ENCODE results near the gene JUNB. TPM values are rescaled to one million over a fixed set of nuclear protein-coding genes. Genes with fewer than 3 reads are reported as not detected.

JUNB gene
- total and polyA plus RNA-seq, 2 donors, result 121 to 139 TPM

GRCh38 chr19:12790628-12791344, 500 bp upstream of the JUNB start:
- peak overlapping the region; percentile 66 to 83 for H3K4me3 ChIP-seq (ENCODE audit: low read length in 2 of 2)
- peak overlapping the region; percentile 98 for H3K27ac ChIP-seq (ENCODE audit: low read depth in 1 of 2, low read length in 1 of 2)
- no peaks in the 10 kb centered on the region for H3K9me3 ChIP-seq (ENCODE audit: control insufficient read depth in 2 of 2, insufficient read depth in 1 of 2, low read length in 1 of 2)
- no peaks in the 10 kb centered on the region for H3K36me3 ChIP-seq (ENCODE audit: control insufficient read depth in 2 of 2, insufficient read depth in 2 of 2, low read length in 1 of 2)
- DNase-seq (ENCODE audit: low read depth in 6 of 9, low spot score in 9 of 9), result peak in 1 of 9 donors; percentile 36
- H3K4me1 ChIP-seq (ENCODE audit: control insufficient read depth in 2 of 2, insufficient read depth in 2 of 2, low read length in 2 of 2), result peaks cover 10 to 56% of the 10 kb centered on the region in 2 donors
- 3% methylated on average over 22 of the region's 22 CpGs for WGBS
- H3K27me3 ChIP-seq (ENCODE audit: control insufficient read depth in 2 of 2, insufficient read depth in 1 of 2, low read length in 1 of 2), result peaks cover 14 to 19% of the 10 kb centered on the region in 2 donors

- Histone ChIP-seq H3K36me3 (ENCODE audit: control insufficient read depth in 2 of 2, insufficient read depth in 2 of 2, low read length in 1 of 2) (peaks cover 0 to 4% of the 10 kb centered on the region in 2 donors), H3K4me1 (ENCODE audit: control insufficient read depth in 2 of 2, insufficient read depth in 2 of 2, low read length in 2 of 2) (peaks cover 5 to 52% of the 10 kb centered on the region in 2 donors), H3K9me3 (ENCODE audit: control insufficient read depth in 2 of 2, insufficient read depth in 1 of 2, low read length in 1 of 2) (no peaks in the 10 kb centered on the region), H3K27me3 (ENCODE audit: control insufficient read depth in 2 of 2, insufficient read depth in 1 of 2, low read length in 1 of 2) (peaks cover 14 to 19% of the 10 kb centered on the region in 2 donors), H3K27ac (ENCODE audit: low read depth in 1 of 2, low read length in 1 of 2) (peak overlapping the region; percentile 98), H3K4me3 (ENCODE audit: low read length in 2 of 2) (peak overlapping the region; percentile 66 to 83)
- WGBS, result under 1% methylated on average over 84 of the region's 84 CpGs
- DNase-seq (ENCODE audit: low read depth in 6 of 9, low spot score in 9 of 9), result peak in 4 of 9 donors; percentile 72 to 90 (median 84)
Measured at GRCh38 chr19:12792051-12792852, 966 bp downstream of the JUNB start.

- Histone ChIP-seq H3K27me3 (ENCODE audit: control insufficient read depth in 2 of 2, insufficient read depth in 1 of 2, low read length in 1 of 2) (peaks cover 14 to 19% of the 10 kb centered on the region in 2 donors), H3K27ac (ENCODE audit: low read depth in 1 of 2, low read length in 1 of 2) (peak overlapping the region; percentile 98), H3K4me1 (ENCODE audit: control insufficient read depth in 2 of 2, insufficient read depth in 2 of 2, low read length in 2 of 2) (peaks cover 5 to 52% of the 10 kb centered on the region in 2 donors), H3K9me3 (ENCODE audit: control insufficient read depth in 2 of 2, insufficient read depth in 1 of 2, low read length in 1 of 2) (no peaks in the 10 kb centered on the region), H3K4me3 (ENCODE audit: low read length in 2 of 2) (peak overlapping the region; percentile 66 to 83), H3K36me3 (ENCODE audit: control insufficient read depth in 2 of 2, insufficient read depth in 2 of 2, low read length in 1 of 2) (peaks cover 0 to 4% of the 10 kb centered on the region in 2 donors)
- no peak for DNase-seq (ENCODE audit: low read depth in 6 of 9, low spot score in 9 of 9)
- under 1% methylated on average over 22 of the region's 22 CpGs for WGBS
Measured at GRCh38 chr19:12792853-12793289, 1.6 kb downstream of the JUNB start.

- under 1% methylated on average over 81 of the region's 81 CpGs for WGBS
- Histone ChIP-seq H3K36me3 (ENCODE audit: control insufficient read depth in 2 of 2, insufficient read depth in 2 of 2, low read length in 1 of 2) (peaks cover 0 to 4% of the 10 kb centered on the region in 2 donors), H3K27me3 (ENCODE audit: control insufficient read depth in 2 of 2, insufficient read depth in 1 of 2, low read length in 1 of 2) (peaks cover 13 to 18% of the 10 kb centered on the region in 2 donors), H3K4me1 (ENCODE audit: control insufficient read depth in 2 of 2, insufficient read depth in 2 of 2, low read length in 2 of 2) (peaks cover 5 to 46% of the 10 kb centered on the region in 2 donors), H3K4me3 (ENCODE audit: low read length in 2 of 2) (peak overlapping the region; percentile 66 to 83), H3K27ac (ENCODE audit: low read depth in 1 of 2, low read length in 1 of 2) (peak overlapping the region; percentile 96 to 98), H3K9me3 (ENCODE audit: control insufficient read depth in 2 of 2, insufficient read depth in 1 of 2, low read length in 1 of 2) (no peaks in the 10 kb centered on the region)
- DNase-seq (ENCODE audit: low read depth in 6 of 9, low spot score in 9 of 9), result peak in 8 of 9 donors; percentile 85 to 96 (median 93)
Measured at GRCh38 chr19:12793290-12794195, 2.3 kb downstream of the JUNB start.

- Histone ChIP-seq H3K27me3 (ENCODE audit: control insufficient read depth in 2 of 2, insufficient read depth in 1 of 2, low read length in 1 of 2) (peaks cover 8 to 10% of the 10 kb centered on the region in 2 donors), H3K36me3 (ENCODE audit: control insufficient read depth in 2 of 2, insufficient read depth in 2 of 2, low read length in 1 of 2) (peaks cover 0 to 6% of the 10 kb centered on the region in 2 donors), H3K4me1 (ENCODE audit: control insufficient read depth in 2 of 2, insufficient read depth in 2 of 2, low read length in 2 of 2) (peaks cover 5 to 38% of the 10 kb centered on the region in 2 donors), H3K4me3 (ENCODE audit: low read length in 2 of 2) (peak overlapping the region; percentile 13 to 83), H3K9me3 (ENCODE audit: control insufficient read depth in 2 of 2, insufficient read depth in 1 of 2, low read length in 1 of 2) (no peaks in the 10 kb centered on the region), H3K27ac (ENCODE audit: low read depth in 1 of 2, low read length in 1 of 2) (peak overlapping the region; percentile 96 to 98)
- 83% methylated on average over 7 of the region's 7 CpGs for WGBS
- DNase-seq (ENCODE audit: low read depth in 6 of 9, low spot score in 9 of 9), result no peak
Measured at GRCh38 chr19:12794196-12794941, 3.1 kb downstream of the JUNB start.

- no peak for DNase-seq (ENCODE audit: low read depth in 6 of 9, low spot score in 9 of 9)
- Histone ChIP-seq H3K27ac (ENCODE audit: low read depth in 1 of 2, low read length in 1 of 2) (no peak overlapping the region), H3K36me3 (ENCODE audit: control insufficient read depth in 2 of 2, insufficient read depth in 2 of 2, low read length in 1 of 2) (peaks cover 5 to 11% of the 10 kb centered on the region in 2 donors), H3K27me3 (ENCODE audit: control insufficient read depth in 2 of 2, insufficient read depth in 1 of 2, low read length in 1 of 2) (peaks cover 5 to 9% of the 10 kb centered on the region in 2 donors), H3K4me1 (ENCODE audit: control insufficient read depth in 2 of 2, insufficient read depth in 2 of 2, low read length in 2 of 2) (peaks cover 5 to 35% of the 10 kb centered on the region in 2 donors), H3K4me3 (ENCODE audit: low read length in 2 of 2) (no peak overlapping the region), H3K9me3 (ENCODE audit: control insufficient read depth in 2 of 2, insufficient read depth in 1 of 2, low read length in 1 of 2) (no peaks in the 10 kb centered on the region)
- WGBS, result 97% methylated on average over 9 of the region's 9 CpGs
Measured at GRCh38 chr19:12794971-12795381, 3.7 kb downstream of the JUNB start.

- peaks cover 0 to 3% of the 10 kb centered on the region in 2 donors for H3K9me3 ChIP-seq (ENCODE audit: control insufficient read depth in 2 of 2, insufficient read depth in 1 of 2, low read length in 1 of 2)
- peaks cover 13 to 16% of the 10 kb centered on the region in 2 donors for H3K36me3 ChIP-seq (ENCODE audit: control insufficient read depth in 2 of 2, insufficient read depth in 2 of 2, low read length in 1 of 2)
- peak overlapping the region in 1 of 2 donors; percentile 19 for H3K27ac ChIP-seq (ENCODE audit: low read depth in 1 of 2, low read length in 1 of 2)
- peaks cover 0 to 17% of the 10 kb centered on the region in 2 donors for H3K27me3 ChIP-seq (ENCODE audit: control insufficient read depth in 2 of 2, insufficient read depth in 1 of 2, low read length in 1 of 2)
- peaks cover 7 to 34% of the 10 kb centered on the region in 2 donors for H3K4me1 ChIP-seq (ENCODE audit: control insufficient read depth in 2 of 2, insufficient read depth in 2 of 2, low read length in 2 of 2)
- H3K4me3 ChIP-seq (ENCODE audit: low read length in 2 of 2), result no peak overlapping the region
- DNase-seq (ENCODE audit: low read depth in 6 of 9, low spot score in 9 of 9), result peak in 5 of 9 donors; percentile 66 to 90 (median 86)
- WGBS, result 16% methylated on average over 18 of the region's 18 CpGs
Measured at GRCh38 chr19:12796146-12797071, 5.1 kb downstream of the JUNB start.
